G401.6 (cell line): ENCODE data around the gene ARHGEF7.

ENCODE experiments used
- FAIRE-seq: peaks from 2 replicates; lab custom pipeline; 2012; peaks lifted over from hg19 to GRCh38; lab: Jason Lieb, UNC

ARHGEF7 gene

DNA sequence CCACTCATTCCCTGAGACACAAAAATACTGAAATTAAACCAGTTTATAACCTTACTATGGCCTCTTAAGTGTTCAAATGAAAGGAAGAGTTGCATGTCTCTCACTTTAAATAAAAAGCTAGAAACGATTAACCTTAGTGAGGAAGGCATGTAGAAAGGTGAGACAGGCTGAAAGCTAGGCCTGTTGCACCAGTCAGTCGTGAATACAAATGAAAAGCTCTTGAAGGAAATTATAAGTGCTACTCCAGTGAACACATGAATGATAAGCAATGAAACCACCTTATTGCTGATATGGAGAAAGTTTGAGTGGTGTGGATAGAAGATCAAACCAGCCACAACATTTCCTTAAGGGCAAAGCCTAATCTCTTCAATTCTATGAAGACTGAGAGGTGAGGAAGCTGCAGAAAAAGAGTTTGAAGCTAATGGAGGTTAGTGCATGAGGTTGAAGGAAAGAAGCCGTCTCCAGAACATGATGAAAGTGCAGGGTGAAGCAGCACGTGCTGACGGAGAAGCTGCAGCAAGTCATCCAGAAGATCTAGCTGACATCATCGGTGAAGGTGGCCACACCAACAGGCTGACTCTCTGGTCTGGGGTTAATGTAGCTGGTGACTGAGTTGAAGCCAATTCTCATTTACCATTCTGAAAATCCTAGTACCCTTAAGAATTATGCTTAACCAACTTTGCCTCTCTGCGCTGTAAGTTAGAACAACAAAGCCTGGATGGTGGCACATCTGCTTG is 110.9 kb downstream of the ARHGEF7 start:
- FAIRE-seq, result no peak

DNA sequence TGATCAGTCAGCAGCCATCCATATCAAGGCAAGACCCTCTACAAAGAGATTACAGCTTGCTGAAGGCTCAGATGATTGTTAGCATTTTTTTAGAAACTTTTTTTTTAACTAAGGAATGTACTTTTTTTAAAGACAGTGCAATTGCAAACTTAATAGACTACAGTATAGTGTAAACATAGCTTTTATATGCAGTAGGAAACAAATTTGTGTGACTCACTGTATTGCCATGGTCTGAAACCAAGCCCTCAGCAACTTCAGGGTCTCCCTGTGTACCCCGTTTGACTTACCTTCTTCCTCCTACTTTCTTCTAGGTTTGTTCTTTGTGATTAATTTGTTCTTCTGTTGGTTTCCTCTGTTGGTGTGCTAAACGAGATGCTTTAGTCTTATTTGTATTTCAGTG is 112.3 kb downstream of the ARHGEF7 start:
- FAIRE-seq, result no peak

DNA sequence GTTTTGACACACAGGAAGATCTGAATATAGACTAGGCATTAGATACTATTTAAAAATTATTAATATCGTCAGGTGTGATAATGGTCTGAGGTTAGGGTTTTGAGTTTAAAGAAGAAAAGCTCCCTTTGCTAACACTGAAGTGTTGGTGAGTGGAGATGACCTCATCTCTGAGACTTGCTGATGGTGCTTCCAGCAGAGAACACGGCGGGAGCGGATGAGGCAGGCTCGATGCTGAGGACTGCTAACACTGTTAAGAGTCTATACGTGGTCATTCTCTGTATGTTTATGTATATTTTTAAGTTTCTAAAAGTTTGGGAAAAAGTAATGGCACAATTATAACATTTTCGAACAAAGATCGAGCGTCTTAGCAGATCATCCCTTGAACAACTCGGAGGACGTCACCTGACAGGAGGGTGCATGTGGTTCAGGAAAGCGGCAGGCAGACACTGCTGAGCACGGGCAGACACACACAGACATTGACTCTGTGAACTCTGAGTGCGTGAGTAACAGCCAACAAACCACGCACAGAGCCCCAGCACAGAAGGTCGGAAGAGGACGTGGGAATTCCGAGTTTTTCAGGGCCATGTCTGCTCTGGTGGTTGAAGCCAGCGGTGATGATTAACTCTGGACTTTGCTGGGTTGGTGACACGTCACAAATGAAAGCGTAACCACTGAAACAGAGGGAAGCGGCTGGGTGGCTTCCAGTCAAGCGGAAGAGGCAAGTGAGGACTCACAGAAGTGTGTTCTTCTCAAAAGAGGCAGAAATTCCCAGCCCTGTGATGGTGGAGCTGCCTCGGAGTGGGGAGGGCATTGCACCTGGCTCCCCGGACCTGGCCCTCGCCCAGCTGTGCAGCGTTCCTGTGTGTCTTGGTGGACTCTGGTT is 113.4 kb downstream of the ARHGEF7 start:
- FAIRE-seq, result no peak

DNA sequence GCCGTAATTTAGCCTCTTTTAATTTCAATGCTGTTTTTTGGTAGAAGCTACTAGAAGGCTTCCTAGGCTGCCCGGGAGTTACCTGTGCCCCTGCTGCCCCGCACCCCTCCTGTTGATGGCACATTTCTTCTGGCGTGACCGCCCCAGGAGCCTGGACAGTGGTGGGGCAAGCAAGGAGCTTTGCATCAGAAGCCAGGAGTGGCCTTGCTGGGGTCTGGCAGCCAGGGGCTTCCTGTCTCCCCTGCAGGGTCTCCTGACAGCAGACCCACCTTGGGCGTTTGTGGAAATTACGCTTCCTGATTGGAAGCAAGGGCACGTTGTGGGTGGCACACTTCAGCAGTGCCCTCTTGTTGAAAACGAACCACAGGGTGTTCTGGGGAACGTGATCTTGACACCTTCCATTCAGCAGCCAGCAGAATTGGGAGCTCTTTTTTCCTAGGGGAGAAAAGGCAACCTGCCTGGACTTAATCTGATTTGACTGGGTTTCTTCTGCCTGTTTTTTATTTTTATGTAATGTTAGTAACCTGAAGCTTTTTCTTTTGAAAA is 115.3 kb downstream of the ARHGEF7 start:
- no peak for FAIRE-seq

DNA sequence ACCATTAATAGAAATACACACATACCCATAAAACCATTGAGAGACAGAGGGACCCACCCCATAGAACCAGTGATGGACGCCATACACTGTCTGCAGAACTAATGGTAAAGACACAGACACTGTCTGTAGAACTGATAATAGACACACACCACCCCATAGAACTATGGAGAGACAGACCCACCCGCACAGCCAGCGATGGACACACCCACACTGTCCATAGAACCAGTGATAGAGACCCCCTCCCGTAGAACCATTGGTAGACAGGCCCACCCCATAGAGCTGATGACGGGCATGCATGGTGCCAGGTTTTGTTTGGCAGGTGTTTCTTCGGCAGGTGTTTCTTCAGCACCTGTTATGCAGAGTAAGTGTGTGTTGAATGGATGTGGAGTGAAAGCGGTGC is 117.1 kb downstream of the ARHGEF7 start:
- no peak for FAIRE-seq

DNA sequence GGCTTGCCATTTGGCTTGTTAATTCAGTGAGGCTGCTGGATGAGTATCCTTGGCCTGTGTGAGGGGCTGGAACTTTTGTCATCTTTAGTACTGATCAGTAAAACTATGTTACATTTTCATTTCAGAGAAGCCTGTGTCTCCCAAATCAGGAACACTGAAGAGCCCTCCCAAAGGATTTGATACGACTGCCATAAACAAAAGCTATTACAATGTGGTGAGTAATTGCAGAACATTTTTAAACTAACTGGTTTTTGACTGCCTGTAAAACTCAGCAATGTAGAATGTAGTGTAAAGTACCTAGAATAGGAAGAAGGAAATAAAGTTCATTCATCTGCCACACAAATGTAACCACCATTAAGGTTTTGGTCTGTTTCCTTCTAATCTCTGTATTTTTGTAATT is 118.0 kb downstream of the ARHGEF7 start:
- no peak for FAIRE-seq

DNA sequence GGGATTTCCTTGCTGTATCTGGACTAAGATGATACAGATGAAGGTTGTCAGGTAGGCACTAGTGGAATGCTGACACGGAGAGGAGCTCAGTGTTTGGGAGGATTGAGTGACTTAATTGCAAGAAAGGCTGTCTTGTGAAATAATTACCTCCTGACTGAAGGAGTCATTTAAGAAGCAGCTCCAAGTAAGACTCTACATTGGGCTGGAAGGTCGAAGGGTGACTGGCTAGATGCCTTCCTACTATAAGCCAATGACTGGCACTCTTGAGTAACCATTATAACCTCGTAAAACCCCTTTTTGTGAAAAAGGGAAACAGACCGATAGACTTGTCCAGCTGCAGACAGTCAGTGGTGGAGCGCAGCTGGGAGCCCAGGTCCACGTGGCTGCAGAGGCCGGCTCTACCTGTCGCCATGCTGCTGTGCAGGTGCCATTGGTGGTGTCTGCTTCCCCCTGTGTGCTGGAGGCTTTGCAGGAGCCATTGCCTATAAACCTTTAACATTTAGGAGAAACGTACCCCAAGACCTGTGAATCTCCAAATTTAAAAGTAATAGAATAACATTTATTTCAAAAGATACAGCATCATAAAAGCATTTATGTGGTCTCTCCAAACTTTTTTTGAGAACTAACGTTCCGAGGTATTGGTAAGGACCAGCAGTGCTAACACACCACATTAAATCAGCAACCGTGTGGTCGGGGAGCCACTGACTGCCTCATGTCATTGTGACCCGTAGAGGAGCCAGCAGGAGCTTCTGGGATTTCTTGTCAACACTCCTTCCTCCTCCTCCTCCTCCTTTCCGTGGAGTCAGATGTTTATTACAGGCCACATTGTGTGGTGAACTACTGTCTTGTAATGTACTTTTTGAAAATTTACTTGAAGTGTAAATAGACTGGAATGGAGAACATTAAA is 124.9 kb downstream of the ARHGEF7 start:
- FAIRE-seq, result no peak

DNA sequence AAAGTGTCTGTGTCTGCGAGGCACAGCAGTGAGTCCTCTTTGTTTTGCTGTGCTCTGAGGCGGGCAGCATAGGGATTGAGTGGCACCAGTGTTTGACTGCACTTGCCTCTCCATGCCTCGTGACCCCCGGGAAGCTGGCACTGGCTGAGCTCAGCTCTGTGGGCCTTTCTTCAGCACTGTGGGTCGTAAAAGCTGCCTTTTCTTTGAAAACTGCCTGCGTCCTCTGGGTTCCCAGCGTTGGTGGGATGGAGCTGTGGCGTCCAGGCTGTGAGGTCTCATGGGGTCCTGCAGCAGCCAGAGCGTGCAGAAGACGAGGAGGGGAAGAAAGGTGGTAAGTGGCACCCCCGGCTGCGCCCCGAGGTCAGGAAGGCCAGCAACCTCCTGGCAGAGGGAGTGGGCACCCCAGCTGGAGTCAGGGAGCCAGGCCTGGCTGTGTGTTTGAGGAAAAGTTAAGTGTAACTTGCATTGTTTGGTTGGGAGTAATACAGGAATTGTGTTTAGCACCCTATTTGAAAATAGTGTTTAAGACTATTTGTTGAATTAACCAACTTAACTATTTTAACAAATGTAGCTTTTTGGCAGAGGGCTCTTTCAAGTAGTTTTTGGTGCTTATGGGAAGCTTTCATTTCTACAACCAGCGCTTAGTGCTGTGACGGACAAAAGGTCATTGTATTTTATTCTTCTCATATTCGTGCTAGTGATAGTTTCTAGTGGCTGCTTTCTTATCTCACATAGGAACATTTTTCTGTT is 126.1 kb downstream of the ARHGEF7 start:
- no peak for FAIRE-seq

DNA sequence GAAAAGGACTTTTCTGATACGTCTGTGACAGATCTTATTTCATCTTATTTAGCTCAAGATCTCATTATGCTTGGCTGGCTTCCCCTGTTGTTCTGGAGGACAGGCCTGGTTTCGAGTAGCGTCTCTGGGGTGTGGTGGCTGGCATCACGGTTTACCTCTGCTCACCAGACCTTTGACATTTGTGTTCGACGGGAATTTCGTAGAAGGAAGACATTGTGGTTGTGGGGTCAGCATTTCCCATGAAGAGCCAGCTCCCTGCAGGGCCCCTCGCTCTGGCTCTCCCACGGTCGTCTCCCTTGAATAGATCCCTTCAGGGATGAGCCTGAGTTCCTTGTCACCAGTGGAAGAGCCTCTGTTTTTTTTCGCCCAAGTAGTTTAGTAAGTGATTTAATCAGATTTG is 126.8 kb downstream of the ARHGEF7 start:
- no peak for FAIRE-seq

DNA sequence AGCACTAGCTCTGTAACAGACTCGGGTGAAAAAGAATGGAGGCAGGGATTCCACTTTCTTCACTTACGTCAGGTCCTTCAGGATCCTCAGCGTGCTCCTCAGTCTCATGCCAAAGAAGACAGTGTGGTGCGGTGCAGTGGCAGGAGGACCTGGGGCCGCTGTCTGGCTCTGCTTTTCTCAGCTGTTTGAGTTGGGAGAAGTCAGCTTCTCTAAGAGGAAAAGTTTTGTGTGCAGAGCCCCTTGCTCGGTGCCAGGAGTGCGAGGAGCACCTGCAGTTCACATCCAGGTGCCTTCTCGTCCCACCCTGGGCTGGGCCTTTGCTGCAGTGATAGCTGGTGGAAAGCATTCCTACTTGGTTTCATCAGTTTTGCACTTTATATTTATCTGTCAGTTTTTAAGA is 127.5 kb downstream of the ARHGEF7 start:
- FAIRE-seq, result no peak

DNA sequence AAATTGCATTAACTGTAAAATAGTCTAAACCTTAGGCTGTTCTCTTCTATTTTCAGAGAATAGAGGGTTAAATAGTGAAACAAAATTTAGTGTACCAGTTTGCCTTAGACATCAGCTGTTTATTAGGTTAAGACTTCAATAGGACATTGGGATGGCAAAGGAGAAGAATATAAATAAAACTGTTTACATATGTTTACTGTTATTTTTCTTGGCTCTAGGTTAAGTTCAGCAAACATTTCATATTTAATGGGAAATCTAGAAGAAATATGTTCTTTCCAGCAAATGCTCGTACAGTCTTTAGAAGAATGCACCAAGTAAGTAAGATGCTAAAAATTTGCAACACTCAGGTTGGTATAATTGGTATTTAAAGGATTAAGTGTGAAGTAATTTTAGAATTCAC is 128.9 kb downstream of the ARHGEF7 start:
- FAIRE-seq, result no peak

DNA sequence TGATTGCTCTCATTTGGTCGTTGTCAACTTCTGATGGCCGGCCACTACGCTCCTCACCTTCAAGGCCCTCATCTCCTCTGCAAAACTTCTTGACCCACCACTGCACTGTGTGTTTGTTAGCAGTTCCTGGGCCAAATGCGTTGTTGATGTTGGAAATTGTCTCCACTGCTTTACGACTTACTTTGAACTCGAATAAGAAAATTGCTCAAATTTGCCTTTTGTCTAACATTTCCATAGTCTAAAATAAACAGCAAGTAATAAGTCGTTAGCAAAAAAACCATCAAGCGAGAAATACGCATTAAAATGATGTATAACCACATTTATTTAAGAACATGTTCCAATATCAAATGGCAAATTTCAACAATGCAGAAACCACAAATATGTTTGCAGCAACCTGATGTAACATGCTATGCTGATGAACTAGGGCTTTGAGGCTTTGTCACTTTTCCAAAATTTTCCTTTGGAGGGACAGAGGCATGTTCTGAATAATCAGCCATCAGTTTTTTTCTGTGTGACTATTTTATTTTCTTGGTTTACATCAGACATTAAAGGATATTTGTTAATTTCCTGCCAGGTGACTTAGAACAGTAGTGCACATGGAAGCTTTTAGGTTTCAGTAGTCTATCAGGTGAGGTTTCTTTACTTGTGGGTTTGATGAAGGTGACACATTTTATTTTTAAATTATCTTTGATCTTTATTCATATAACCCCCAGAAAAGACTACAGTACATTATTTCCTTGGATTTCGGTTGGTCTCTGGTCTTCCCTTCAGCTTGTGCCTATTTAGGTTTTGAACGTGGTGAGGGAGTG is 130.7 kb downstream of the ARHGEF7 start:
- FAIRE-seq, result no peak

DNA sequence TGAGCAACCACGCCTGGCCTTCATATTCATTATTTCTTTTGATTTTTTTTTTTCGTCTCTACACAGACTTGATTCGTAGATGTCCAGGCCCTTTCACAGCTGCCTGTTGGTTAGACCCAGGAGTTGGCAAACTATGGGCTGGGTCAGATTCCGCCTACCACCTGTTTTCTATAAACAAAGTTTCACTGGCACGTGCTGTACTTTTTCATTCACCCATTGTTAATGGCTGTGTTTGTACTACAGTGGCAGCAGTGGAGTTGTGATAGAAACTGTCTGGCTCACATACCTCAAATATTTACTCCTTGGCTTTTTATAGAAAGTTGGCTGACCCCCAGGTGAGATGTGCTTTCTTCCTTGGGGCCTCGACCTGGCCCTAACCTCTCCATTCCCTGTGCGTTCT is 132.4 kb downstream of the ARHGEF7 start:
- FAIRE-seq, result no peak

DNA sequence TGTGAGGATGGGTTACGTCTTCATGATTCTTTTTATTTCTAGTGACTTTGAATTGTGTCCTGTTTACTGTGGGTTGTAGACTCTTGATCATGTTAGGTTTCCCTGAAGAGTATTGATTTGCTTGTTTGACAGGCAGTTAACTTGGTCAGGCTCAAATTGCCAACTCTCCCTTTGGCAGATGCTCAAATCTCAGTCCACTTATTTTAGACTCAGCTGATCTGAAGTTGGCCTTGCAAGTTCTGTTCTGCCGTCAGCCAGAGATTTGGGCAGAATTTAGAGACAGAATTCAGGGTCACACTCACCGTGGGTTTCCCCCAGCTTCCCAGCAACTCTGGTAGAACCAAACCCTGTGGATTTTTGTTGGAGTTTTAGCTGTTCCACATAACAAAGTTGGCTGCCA is 133.7 kb downstream of the ARHGEF7 start:
- no peak for FAIRE-seq

DNA sequence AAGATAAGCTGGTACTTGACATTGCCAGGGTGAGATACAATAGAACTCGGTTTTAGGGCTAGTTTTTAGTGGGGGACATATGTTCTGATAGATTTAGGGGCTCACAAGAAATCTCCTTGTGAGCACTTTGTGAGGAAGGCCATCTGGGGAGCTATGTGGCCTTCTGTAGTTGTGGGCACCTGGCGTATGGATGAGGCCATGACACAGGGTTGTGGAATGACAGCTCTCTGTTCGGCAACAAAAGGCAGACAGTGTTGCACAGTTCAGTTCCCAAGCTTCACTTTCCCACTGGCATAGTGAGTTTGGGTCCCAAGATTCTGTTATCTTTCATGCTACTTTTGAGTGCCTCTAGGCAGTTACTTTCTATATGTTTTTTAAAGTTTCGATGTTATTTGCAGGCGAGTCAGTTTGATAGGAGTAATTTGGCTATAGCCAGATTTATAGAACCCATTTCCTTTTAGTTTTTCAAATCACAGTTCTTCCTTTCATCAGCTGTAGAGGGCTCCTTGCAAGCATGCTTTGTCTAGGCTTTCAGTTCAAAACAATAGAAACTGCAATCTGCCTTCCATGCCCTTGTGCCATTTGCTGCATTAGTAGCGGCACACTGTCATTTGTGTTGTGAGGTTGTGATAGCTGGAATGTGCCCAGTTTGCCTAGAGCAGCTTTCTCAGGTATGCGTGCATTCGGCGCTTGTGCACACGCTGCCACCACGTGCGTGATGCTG is 134.7 kb downstream of the ARHGEF7 start:
- FAIRE-seq, result no peak

DNA sequence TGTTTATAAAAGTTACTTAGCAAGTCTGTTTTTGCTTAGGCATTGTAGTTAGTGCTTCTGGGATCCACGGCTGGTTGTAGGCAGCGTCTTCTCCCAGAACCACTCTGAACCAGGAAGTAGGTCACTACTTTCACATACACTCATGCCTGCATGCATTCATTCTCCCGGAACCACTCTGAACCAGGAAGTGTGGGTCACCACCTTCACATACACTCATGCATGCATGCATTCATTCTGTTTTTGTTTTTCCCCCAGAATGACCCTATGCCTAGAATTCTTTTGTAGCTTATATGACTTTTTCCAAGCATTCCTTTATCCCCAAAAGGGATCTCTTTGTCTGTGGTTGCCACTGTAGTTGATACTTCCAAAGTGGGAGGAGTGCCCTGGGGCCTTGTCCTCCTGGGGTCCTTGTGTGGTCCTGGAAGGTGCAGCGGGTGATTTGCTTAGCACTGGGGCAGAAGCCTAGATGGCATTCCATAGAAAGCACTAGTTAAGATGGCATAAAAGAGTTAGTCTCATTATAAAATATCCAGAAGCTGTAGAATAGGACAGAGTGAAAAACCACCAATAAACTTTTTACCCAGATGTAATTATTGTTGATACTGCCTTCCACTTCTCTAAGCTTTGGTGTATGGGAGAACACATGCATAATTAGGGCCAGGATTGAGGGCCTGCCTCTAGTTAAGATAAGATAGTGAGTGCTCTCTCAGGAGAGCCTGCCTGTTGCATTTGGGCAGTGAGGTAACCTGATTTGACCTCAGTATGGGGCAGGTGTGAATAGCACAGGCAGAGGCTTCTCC is 136.7 kb downstream of the ARHGEF7 start:
- no peak for FAIRE-seq

DNA sequence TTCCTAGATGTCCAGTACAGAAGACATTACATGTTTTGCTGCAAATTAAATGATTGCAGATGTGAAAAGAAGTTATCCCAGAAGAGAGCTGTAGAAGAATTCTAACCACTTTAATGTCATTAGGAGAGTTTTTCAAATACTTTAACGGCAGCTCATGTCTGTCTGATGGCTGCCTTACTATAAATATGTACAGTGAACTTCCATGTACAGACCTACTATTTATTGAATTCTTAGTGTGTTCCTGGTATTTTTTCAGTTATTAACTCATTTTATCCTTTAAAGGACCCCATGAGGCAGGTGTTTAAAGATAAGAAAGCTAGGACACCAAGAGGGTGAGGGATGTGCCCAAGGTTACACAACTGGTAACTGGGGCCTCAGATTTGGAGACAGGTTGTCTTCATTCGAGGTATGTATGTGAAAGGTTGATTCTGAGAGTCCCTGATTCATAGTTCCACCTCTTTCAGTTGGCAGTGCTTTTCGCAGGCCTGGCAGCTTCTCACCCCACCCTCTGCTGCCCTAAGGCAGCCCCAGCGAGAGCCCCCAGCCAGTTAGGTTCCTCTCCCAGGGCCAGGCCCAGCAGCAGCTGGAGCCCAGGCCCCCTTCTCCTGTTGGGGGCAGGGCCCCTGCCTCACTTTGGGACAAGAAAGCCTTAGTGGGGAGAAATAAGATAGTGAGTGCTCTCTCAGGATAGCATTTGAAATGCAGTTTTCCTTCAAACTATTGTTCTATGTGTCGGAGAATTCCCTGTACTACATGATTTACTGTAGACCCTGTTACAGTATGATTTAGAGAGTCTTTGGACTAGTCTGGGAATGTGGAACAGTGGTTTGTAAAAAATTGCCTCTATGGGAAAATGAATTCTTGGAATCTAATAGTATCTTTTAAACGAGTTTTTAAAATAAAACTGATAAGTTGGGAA is 137.6 kb downstream of the ARHGEF7 start:
- FAIRE-seq, result no peak

DNA sequence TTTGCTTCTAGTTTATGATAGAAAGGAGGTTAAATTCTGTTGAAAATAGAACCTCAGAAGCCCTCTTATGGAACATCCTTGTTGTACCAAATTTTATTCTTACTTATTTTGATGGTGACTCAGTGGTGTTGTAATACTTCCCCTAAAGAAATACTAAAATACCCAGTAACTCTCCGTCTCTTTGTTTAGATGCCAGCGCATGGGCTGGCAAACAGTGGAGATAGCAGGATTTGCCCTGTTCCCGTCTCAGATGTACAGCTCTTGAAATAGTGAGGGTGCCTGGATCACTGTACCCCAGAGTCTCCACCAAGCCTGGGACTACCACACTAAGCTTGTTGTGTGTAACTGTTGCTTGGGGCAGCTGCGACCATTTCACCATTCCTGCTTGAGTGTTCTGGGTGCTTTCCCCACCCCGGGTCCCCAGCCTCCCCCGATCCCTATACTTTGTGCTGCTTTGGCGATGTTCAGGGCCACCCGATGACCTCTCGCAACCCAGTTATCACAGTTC is 138.3 kb downstream of the ARHGEF7 start:
- no peak for FAIRE-seq
